GM19043 (cell line): ENCODE results near the gene ZNF286A.
"Not testable (repeated sequence)": the region's sequence is repeated elsewhere in the genome, so short reads cannot be mapped to it uniquely, and the experiment has no call there.

Source experiments
- ATAC-seq: cut with Tn5 transposase; IDR thresholded peaks from one replicate; pipeline ENCODE4 v1.9.1; 2021; ENCODE audit warnings: low read depth; ENCODE audit not compliant: unreplicated experiment

The ZNF286A gene

GRCh38 chr17:15687494-15687893 lies 12.1 kb upstream of the ZNF286A start:
- not testable (repeated sequence) for ATAC-seq

GRCh38 chr17:15698967-15699366 lies 585 bp upstream of the ZNF286A start:
- ATAC-seq, result not testable (repeated sequence)

GRCh38 chr17:15699937-15700336 lies 385 bp downstream of the ZNF286A start:
- not testable (repeated sequence) for ATAC-seq

GRCh38 chr17:15704239-15704638 lies 4.7 kb downstream of the ZNF286A start:
- ATAC-seq, result not testable (repeated sequence)

GRCh38 chr17:15704813-15705212 lies 5.3 kb downstream of the ZNF286A start:
- not testable (repeated sequence) for ATAC-seq

GRCh38 chr17:15708879-15709278 lies 9.3 kb downstream of the ZNF286A start:
- ATAC-seq, result not testable (repeated sequence)

GRCh38 chr17:15716601-15717563 lies 17.3 kb downstream of the ZNF286A start:
- ATAC-seq, result not testable (repeated sequence)

- ATAC-seq, result not testable (repeated sequence)
Observed at GRCh38 chr17:15730535-15730934, 31.0 kb downstream of the ZNF286A start.

- ATAC-seq, result not testable (repeated sequence)
Observed at GRCh38 chr17:15731900-15732299, 32.3 kb downstream of the ZNF286A start, which contains the start of gene TBC1D26. TBC1D26 (plus strand) TSS chr17:15732283; CDS start chr17:15735349, 3,066 bp downstream.

GRCh38 chr17:15733174-15733789 lies 33.7 kb downstream of the ZNF286A start:
- not testable (repeated sequence) for ATAC-seq

GRCh38 chr17:15736578-15736977 lies 37.0 kb downstream of the ZNF286A start:
- not testable (repeated sequence) for ATAC-seq

GRCh38 chr17:15738066-15738465 lies 38.5 kb downstream of the ZNF286A start:
- no peak for ATAC-seq

- ATAC-seq, result not testable (repeated sequence)
Observed at GRCh38 chr17:15739259-15739658, 39.7 kb downstream of the ZNF286A start.

- not testable (repeated sequence) for ATAC-seq
Observed at GRCh38 chr17:15740041-15740440, 40.5 kb downstream of the ZNF286A start.

- no peak for ATAC-seq
Observed at GRCh38 chr17:15740570-15741120, 41.1 kb downstream of the ZNF286A start.

GRCh38 chr17:15741624-15742023 lies 42.1 kb downstream of the ZNF286A start:
- ATAC-seq, result no peak

- no peak for ATAC-seq
Observed at GRCh38 chr17:15742051-15742795, 42.7 kb downstream of the ZNF286A start.

- ATAC-seq, result no peak
Observed at GRCh38 chr17:15742921-15743320, 43.4 kb downstream of the ZNF286A start.

GRCh38 chr17:15744074-15744676 lies 44.6 kb downstream of the ZNF286A start:
- no peak for ATAC-seq

GRCh38 chr17:15744885-15745284 lies 45.3 kb downstream of the ZNF286A start:
- no peak for ATAC-seq
